Jurkat, Clone E6-1 (cell line): ENCODE data around the gene TBC1D22A.

Experiments used
- DNase-seq: peaks from one replicate; pipeline ENCODE4 v3.0.0-alpha.2; 2011; ENCODE audit warnings: low read depth, low spot score
- H3K4me3 ChIP-seq: 2 replicates; pipeline ENCODE4 v1.5.1; 2011; ENCODE audit warnings: mild to moderate bottlenecking, low read length, control low read depth, moderate library complexity

TBC1D22A gene

GRCh38 chr22:46931414-46931813 lies 169.0 kb downstream of the TBC1D22A start:
- H3K4me3 ChIP-seq, result no peak overlapping the region
- DNase-seq, result no peak

GRCh38 chr22:46931881-46932280 lies 169.4 kb downstream of the TBC1D22A start:
- no peak for DNase-seq
- no peak overlapping the region for H3K4me3 ChIP-seq

GRCh38 chr22:46933040-46933930 lies 170.8 kb downstream of the TBC1D22A start:
- DNase-seq, result no peak
- H3K4me3 ChIP-seq, result no peak overlapping the region

GRCh38 chr22:46934172-46934745 lies 171.8 kb downstream of the TBC1D22A start:
- H3K4me3 ChIP-seq, result no peak overlapping the region
- no peak for DNase-seq

- DNase-seq, result no peak
- no peak overlapping the region for H3K4me3 ChIP-seq
These were observed 172.5 kb downstream of the TBC1D22A start for GRCh38 chr22:46934746-46935491.

GRCh38 chr22:46935506-46936377 lies 173.3 kb downstream of the TBC1D22A start:
- no peak overlapping the region for H3K4me3 ChIP-seq
- no peak for DNase-seq

- H3K4me3 ChIP-seq, result no peak overlapping the region
- DNase-seq, result no peak
These were observed 174.0 kb downstream of the TBC1D22A start for GRCh38 chr22:46936378-46936903.

- H3K4me3 ChIP-seq, result no peak overlapping the region
- DNase-seq, result no peak
These were observed 174.7 kb downstream of the TBC1D22A start for GRCh38 chr22:46937185-46937584.

- no peak overlapping the region for H3K4me3 ChIP-seq
These were observed 175.5 kb downstream of the TBC1D22A start for GRCh38 chr22:46937939-46938338.

GRCh38 chr22:46941968-46942798 lies 179.7 kb downstream of the TBC1D22A start:
- no peak overlapping the region for H3K4me3 ChIP-seq
- DNase-seq, result no peak

More at GRCh38 chr22:46937939-46938338, 175.5 kb downstream of the TBC1D22A start:
- no peak for DNase-seq

- DNase-seq, result no peak
- no peak overlapping the region for H3K4me3 ChIP-seq
These were observed 180.6 kb downstream of the TBC1D22A start for GRCh38 chr22:46942799-46943785.

- DNase-seq, result no peak
- no peak overlapping the region for H3K4me3 ChIP-seq
These were observed 183.0 kb downstream of the TBC1D22A start for GRCh38 chr22:46945481-46945880.

- no peak for DNase-seq
- H3K4me3 ChIP-seq, result no peak overlapping the region
These were observed 184.0 kb downstream of the TBC1D22A start for GRCh38 chr22:46946383-46946962.

- DNase-seq, result no peak
- no peak overlapping the region for H3K4me3 ChIP-seq
These were observed 185.2 kb downstream of the TBC1D22A start for GRCh38 chr22:46947516-46948257.

GRCh38 chr22:46948411-46949144 lies 186.1 kb downstream of the TBC1D22A start:
- DNase-seq, result no peak
- no peak overlapping the region for H3K4me3 ChIP-seq
